ENCODE measurements around the gene PLXNA1.
A peak's percentile ranks its signal among the peaks of the same experiment; 100 is the strongest.

- TF ChIP-seq, protein P1, sequence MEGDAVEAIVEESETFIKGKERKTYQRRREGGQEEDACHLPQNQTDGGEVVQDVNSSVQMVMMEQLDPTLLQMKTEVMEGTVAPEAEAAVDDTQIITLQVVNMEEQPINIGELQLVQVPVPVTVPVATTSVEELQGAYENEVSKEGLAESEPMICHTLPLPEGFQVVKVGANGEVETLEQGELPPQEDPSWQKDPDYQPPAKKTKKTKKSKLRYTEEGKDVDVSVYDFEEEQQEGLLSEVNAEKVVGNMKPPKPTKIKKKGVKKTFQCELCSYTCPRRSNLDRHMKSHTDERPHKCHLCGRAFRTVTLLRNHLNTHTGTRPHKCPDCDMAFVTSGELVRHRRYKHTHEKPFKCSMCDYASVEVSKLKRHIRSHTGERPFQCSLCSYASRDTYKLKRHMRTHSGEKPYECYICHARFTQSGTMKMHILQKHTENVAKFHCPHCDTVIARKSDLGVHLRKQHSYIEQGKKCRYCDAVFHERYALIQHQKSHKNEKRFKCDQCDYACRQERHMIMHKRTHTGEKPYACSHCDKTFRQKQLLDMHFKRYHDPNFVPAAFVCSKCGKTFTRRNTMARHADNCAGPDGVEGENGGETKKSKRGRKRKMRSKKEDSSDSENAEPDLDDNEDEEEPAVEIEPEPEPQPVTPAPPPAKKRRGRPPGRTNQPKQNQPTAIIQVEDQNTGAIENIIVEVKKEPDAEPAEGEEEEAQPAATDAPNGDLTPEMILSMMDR (IDR thresholded peaks at IDR 0.05): peak; percentile 26
- no peak for TF ChIP-seq EZH2 (IDR thresholded peaks at IDR 0.05)
- no peak for TF ChIP-seq EZH2phosphoT487 (IDR thresholded peaks at IDR 0.05)
Observed at GRCh38 chr3:126985132-126985985, 2.4 kb downstream of the PLXNA1 start.

Data from neural progenitor cell (in vitro differentiated cells).